ENCODE data around the gene MKI67. TPM values are rescaled to one million over a fixed set of nuclear protein-coding genes. Genes with fewer than 3 reads are reported as not detected.

Gene MKI67
- polyA plus RNA-seq, 1 of the 3 experiments (the other 2 are of a cell fraction), result 7.5 TPM

DNA sequence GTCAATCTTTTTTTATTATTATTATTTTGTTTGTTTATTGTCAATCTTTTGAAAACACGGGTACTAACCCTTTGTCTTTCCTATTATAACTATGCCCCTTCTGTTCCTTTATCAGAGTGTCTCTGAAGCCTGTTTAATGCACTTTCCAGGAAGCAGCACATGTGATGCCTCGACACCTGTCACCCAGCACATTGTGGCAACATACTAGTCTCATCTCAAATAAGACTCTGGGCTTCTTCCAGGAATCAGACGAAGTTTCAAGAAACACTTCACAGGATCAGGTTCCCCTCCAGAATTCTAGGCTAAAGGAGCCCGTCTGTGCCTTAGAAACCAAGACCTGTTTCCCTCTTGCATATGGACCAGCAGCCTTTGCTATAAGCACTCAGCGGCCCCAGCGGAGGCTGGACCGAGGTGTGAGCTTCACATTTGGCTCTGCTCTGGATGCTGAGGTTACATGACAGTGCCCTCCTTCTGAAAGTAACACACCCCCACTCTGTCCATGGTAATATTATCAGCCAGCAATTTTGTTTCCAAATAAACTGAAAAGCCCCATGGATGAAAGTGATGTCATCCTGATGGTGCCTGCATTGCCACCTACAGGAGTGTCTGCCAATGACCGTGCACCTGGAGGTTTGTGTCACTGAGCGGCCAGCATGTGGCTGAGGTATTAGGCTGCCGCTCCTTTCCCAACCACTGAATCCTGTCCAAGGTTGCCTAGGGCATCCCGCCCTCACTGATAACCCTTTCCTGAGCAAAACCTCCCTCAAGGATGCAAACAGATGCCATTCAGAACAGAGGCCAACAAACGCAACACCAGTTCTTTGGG, 38.1 kb downstream of the MKI67 start:
- H4K20me1 ChIP-seq (ENCODE audit: insufficient read depth), result no peaks in the 10 kb centered on the region
- TF ChIP-seq EP300 (IDR thresholded peaks at IDR 0.05; ENCODE audit: borderline replicate concordance in 1 of 2, low read depth in 1 of 2, low read length in 1 of 2) (no peak), FOXJ3 (CRISPR knock-in tag; IDR thresholded peaks at IDR 0.05) (no peak), CHD2 (IDR thresholded peaks at IDR 0.05; ENCODE audit: low read length, partially characterized antibody) (no peak), TCF12 (IDR thresholded peaks at IDR 0.05) (no peak), YY1 (IDR thresholded peaks at IDR 0.05; ENCODE audit: low read depth) (no peak), ELF1 (IDR thresholded peaks at IDR 0.05) (no peak), FOXM1 (IDR thresholded peaks at IDR 0.05; ENCODE audit: low read depth) (no peak), SMC3 (IDR thresholded peaks at IDR 0.05; ENCODE audit: low read depth, low read length) (no peak), MEF2A (IDR thresholded peaks at IDR 0.05; ENCODE audit: borderline replicate concordance, low read depth) (no peak), SIN3A (IDR thresholded peaks at IDR 0.05; ENCODE audit: borderline replicate concordance, low read depth, low read length) (no peak), MAX (IDR thresholded peaks at IDR 0.05; ENCODE audit: low read depth) (no peak), RCOR1 (IDR thresholded peaks at IDR 0.05; ENCODE audit: low read length) (no peak), EZH2phosphoT487 (IDR thresholded peaks at IDR 0.05; ENCODE audit: borderline replicate concordance, low read depth) (no peak), GABPA (IDR thresholded peaks at IDR 0.05; ENCODE audit: low read depth) (no peak), USF2 (IDR thresholded peaks at IDR 0.05; ENCODE audit: borderline replicate concordance, low read depth, low read length) (no peak), NFIC (IDR thresholded peaks at IDR 0.05; ENCODE audit: borderline replicate concordance) (no peak)
- TF ChIP-seq, protein P1, sequence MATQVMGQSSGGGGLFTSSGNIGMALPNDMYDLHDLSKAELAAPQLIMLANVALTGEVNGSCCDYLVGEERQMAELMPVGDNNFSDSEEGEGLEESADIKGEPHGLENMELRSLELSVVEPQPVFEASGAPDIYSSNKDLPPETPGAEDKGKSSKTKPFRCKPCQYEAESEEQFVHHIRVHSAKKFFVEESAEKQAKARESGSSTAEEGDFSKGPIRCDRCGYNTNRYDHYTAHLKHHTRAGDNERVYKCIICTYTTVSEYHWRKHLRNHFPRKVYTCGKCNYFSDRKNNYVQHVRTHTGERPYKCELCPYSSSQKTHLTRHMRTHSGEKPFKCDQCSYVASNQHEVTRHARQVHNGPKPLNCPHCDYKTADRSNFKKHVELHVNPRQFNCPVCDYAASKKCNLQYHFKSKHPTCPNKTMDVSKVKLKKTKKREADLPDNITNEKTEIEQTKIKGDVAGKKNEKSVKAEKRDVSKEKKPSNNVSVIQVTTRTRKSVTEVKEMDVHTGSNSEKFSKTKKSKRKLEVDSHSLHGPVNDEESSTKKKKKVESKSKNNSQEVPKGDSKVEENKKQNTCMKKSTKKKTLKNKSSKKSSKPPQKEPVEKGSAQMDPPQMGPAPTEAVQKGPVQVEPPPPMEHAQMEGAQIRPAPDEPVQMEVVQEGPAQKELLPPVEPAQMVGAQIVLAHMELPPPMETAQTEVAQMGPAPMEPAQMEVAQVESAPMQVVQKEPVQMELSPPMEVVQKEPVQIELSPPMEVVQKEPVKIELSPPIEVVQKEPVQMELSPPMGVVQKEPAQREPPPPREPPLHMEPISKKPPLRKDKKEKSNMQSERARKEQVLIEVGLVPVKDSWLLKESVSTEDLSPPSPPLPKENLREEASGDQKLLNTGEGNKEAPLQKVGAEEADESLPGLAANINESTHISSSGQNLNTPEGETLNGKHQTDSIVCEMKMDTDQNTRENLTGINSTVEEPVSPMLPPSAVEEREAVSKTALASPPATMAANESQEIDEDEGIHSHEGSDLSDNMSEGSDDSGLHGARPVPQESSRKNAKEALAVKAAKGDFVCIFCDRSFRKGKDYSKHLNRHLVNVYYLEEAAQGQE (IDR thresholded peaks at IDR 0.05; ENCODE audit: low read depth, low read length), result no peak
- TF ChIP-seq, protein P2, sequence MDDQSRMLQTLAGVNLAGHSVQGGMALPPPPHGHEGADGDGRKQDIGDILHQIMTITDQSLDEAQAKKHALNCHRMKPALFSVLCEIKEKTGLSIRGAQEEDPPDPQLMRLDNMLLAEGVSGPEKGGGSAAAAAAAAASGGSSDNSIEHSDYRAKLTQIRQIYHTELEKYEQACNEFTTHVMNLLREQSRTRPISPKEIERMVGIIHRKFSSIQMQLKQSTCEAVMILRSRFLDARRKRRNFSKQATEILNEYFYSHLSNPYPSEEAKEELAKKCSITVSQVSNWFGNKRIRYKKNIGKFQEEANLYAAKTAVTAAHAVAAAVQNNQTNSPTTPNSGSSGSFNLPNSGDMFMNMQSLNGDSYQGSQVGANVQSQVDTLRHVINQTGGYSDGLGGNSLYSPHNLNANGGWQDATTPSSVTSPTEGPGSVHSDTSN (IDR thresholded peaks at IDR 0.05), result no peak
- TF ChIP-seq, protein P3, sequence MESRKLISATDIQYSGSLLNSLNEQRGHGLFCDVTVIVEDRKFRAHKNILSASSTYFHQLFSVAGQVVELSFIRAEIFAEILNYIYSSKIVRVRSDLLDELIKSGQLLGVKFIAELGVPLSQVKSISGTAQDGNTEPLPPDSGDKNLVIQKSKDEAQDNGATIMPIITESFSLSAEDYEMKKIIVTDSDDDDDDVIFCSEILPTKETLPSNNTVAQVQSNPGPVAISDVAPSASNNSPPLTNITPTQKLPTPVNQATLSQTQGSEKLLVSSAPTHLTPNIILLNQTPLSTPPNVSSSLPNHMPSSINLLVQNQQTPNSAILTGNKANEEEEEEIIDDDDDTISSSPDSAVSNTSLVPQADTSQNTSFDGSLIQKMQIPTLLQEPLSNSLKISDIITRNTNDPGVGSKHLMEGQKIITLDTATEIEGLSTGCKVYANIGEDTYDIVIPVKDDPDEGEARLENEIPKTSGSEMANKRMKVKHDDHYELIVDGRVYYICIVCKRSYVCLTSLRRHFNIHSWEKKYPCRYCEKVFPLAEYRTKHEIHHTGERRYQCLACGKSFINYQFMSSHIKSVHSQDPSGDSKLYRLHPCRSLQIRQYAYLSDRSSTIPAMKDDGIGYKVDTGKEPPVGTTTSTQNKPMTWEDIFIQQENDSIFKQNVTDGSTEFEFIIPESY (IDR thresholded peaks at IDR 0.05; ENCODE audit: borderline replicate concordance, low read depth), result no peak
- TF ChIP-seq, protein P4, sequence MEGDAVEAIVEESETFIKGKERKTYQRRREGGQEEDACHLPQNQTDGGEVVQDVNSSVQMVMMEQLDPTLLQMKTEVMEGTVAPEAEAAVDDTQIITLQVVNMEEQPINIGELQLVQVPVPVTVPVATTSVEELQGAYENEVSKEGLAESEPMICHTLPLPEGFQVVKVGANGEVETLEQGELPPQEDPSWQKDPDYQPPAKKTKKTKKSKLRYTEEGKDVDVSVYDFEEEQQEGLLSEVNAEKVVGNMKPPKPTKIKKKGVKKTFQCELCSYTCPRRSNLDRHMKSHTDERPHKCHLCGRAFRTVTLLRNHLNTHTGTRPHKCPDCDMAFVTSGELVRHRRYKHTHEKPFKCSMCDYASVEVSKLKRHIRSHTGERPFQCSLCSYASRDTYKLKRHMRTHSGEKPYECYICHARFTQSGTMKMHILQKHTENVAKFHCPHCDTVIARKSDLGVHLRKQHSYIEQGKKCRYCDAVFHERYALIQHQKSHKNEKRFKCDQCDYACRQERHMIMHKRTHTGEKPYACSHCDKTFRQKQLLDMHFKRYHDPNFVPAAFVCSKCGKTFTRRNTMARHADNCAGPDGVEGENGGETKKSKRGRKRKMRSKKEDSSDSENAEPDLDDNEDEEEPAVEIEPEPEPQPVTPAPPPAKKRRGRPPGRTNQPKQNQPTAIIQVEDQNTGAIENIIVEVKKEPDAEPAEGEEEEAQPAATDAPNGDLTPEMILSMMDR (IDR thresholded peaks at IDR 0.05), result no peak; the same call in 1 of the 2 replicates
- no peak overlapping the region for H2AFZ ChIP-seq (ENCODE audit: low read depth)
- no peaks in the 10 kb centered on the region for H3F3A ChIP-seq (replicated peaks; ENCODE audit: insufficient read depth)
- no peak overlapping the region for H3K9ac ChIP-seq
- ChIA-PET POLR2A (no interaction called here), CTCF (interaction anchor here (1.3 to 2.0 kb wide), 2 partner anchors 19 to 20 kb away, joined by 3 to 6 read pairs; no protein-coding TSS in a partner anchor)
- no peak overlapping the region for H3K4me2 ChIP-seq
- H3K4me3 ChIP-seq (ENCODE audit: low read depth in 2 of 2, low read length in 1 of 2), result no peak overlapping the region
- DNase-seq, result peak; percentile 54
- H3K27me3 ChIP-seq (ENCODE audit: insufficient read depth), result no peaks in the 10 kb centered on the region
- no peaks in the 10 kb centered on the region for H3K79me2 ChIP-seq (ENCODE audit: insufficient read depth)
- 66% methylated on average over 9 of the region's 12 CpGs for WGBS (ENCODE audit: low lambda C conversion rate)
- H3K36me3 ChIP-seq (replicated peaks in 1 of 2; ENCODE audit: control insufficient read depth in 1 of 2, insufficient read depth in 2 of 2, low read length in 1 of 2), result peaks cover 0 to 11% of the 10 kb centered on the region in 2 experiments
- H3K9me2 ChIP-seq, result no peaks in the 10 kb centered on the region
- H3K27ac ChIP-seq (ENCODE audit: low read depth in 2 of 2, low read length in 1 of 2), result no peak overlapping the region
- peaks cover 0 to 12% of the 10 kb centered on the region in 2 experiments; a peak in 1 of 4 replicates for H3K4me1 ChIP-seq (ENCODE audit: control insufficient read depth in 1 of 2, insufficient read depth in 2 of 2, low read depth in 1 of 2, low read length in 1 of 2)
- no peaks in the 10 kb centered on the region for H3K9me3 ChIP-seq
